MM.1S (cell line): ENCODE results near the gene CLCA1.

ENCODE experiments used
- EZH2 ChIP-seq: fragments of 300-600 bp; sonication (generic); optimal IDR thresholded peaks from 2 replicates; pipeline ENCODE3; 2017; ENCODE audit warnings: low read depth, mild to moderate bottlenecking, antibody characterized with exemption, low read length, mixed read lengths
- EZH2phosphoT487 ChIP-seq: fragments of 300-600 bp; sonication (generic); IDR thresholded peaks from 2 replicates; pipeline ENCODE4 v1.6.1; 2018; ENCODE audit warnings: antibody characterized with exemption, low read length
- TF ChIP-seq, protein P1 (sequence below): fragments of 300-600 bp; sonication (generic); IDR thresholded peaks from 2 replicates; pipeline ENCODE4 v1.5.1; 2016; ENCODE audit warnings: antibody characterized with exemption, low read length, mixed read lengths

DNA sequence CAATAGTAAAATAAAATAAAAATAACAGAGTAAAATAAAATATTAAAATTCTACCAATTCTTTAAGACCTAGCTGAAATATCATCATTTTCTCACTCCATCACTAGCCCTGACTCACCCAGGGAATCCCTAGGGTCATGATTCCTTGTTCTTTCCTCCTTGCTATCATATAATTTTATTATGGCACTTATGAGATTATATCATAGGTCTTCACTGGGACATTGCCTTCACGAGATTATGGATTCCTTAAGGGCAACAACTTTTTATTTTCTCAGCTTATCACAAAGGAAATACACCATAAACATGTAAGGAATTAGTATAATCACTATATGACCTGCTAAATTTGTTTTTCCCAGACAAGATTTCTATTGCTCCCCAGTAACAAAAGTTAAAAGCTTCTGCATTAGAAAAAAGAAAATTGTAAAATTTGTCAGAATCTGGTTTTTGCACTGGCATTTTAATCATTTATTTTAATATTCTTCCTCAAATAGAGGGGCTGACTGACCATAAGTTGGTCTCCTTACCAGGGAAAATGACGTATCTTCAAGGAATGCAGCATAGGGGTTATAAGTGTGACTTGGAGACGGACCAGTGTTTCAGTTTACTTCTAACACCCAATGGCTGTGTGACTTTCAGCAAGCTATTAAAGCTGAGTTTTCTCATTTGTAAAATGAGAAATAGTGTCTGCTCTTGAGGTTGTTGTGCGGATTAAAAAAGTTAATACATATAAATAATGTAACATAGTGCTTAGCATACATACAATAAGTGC, 69.4 kb downstream of the CLCA1 start:
- TF ChIP-seq, protein P1, sequence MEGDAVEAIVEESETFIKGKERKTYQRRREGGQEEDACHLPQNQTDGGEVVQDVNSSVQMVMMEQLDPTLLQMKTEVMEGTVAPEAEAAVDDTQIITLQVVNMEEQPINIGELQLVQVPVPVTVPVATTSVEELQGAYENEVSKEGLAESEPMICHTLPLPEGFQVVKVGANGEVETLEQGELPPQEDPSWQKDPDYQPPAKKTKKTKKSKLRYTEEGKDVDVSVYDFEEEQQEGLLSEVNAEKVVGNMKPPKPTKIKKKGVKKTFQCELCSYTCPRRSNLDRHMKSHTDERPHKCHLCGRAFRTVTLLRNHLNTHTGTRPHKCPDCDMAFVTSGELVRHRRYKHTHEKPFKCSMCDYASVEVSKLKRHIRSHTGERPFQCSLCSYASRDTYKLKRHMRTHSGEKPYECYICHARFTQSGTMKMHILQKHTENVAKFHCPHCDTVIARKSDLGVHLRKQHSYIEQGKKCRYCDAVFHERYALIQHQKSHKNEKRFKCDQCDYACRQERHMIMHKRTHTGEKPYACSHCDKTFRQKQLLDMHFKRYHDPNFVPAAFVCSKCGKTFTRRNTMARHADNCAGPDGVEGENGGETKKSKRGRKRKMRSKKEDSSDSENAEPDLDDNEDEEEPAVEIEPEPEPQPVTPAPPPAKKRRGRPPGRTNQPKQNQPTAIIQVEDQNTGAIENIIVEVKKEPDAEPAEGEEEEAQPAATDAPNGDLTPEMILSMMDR: no peak
- TF ChIP-seq EZH2phosphoT487 (no peak), EZH2 (no peak)
